Neural cell (in vitro differentiated cells): ENCODE measurements around the gene NACA.

ENCODE experiments used
- EP300 ChIP-seq: fragments of 450-650 bp; conservative IDR thresholded peaks from 2 replicates; pipeline ENCODE4 v1.6.1; 2014; ENCODE audit warnings: antibody characterized with exemption, mild to moderate bottlenecking, moderate library complexity; ENCODE audit not compliant: poor library complexity, severe bottlenecking
- EZH2 ChIP-seq: fragments of 200-600, 300-800 bp; shearing (Covaris generic), sonication (generic); IDR thresholded peaks from 2 replicates; pipeline ENCODE4 v1.6.1; 2014; ENCODE audit warnings: antibody characterized with exemption, low read length, borderline replicate concordance, mild to moderate bottlenecking; ENCODE audit not compliant: insufficient read depth, poor library complexity, severe bottlenecking
- MXI1 ChIP-seq: fragments of 450-650 bp; conservative IDR thresholded peaks from 2 replicates; pipeline ENCODE4 v1.6.1; 2014; ENCODE audit warnings: antibody characterized with exemption, mild to moderate bottlenecking; ENCODE audit not compliant: poor library complexity, severe bottlenecking
- POLR2AphosphoS5 ChIP-seq: IDR thresholded peaks from 2 replicates; pipeline ENCODE4 v1.6.1; 2012
- RAD21 ChIP-seq: fragments of 450-650 bp; conservative IDR thresholded peaks from 2 replicates; pipeline ENCODE4 v1.6.1; 2014; ENCODE audit warnings: antibody characterized with exemption, mild to moderate bottlenecking, moderate library complexity
- TAF1 ChIP-seq: IDR thresholded peaks from 2 replicates; pipeline ENCODE4 v1.6.1; 2012; ENCODE audit warnings: low read depth
- TF ChIP-seq, protein P1 (sequence below): fragments of 450-650 bp; IDR thresholded peaks from 2 replicates; pipeline ENCODE4 v1.5.1; 2014; ENCODE audit warnings: antibody characterized with exemption, mild to moderate bottlenecking, moderate library complexity; ENCODE audit not compliant: poor library complexity, severe bottlenecking
- TF ChIP-seq, protein P2 (sequence below): IDR thresholded peaks from 2 replicates; pipeline ENCODE4 v1.6.1; 2012; ENCODE audit warnings: borderline replicate concordance

DNA sequence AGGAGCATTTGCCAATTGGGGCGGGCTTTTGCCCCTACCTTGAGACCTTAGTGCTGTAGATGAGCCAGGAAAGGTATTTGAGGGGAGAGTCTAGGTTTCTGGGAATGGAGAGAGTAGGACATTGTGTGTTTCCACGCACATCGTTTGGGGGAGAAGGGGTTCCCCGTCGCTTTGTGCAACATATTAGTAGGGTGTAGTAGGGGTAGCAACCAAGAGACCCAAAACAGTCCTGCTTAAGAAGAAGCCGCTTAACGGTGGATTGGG lies 36.3 kb downstream of the NACA start:
- TF ChIP-seq, protein P1, sequence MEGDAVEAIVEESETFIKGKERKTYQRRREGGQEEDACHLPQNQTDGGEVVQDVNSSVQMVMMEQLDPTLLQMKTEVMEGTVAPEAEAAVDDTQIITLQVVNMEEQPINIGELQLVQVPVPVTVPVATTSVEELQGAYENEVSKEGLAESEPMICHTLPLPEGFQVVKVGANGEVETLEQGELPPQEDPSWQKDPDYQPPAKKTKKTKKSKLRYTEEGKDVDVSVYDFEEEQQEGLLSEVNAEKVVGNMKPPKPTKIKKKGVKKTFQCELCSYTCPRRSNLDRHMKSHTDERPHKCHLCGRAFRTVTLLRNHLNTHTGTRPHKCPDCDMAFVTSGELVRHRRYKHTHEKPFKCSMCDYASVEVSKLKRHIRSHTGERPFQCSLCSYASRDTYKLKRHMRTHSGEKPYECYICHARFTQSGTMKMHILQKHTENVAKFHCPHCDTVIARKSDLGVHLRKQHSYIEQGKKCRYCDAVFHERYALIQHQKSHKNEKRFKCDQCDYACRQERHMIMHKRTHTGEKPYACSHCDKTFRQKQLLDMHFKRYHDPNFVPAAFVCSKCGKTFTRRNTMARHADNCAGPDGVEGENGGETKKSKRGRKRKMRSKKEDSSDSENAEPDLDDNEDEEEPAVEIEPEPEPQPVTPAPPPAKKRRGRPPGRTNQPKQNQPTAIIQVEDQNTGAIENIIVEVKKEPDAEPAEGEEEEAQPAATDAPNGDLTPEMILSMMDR, result no peak
- TF ChIP-seq EP300, result no peak
- TF ChIP-seq TAF1, result no peak
- TF ChIP-seq POLR2AphosphoS5, result no peak
- TF ChIP-seq EZH2, result no peak
- no peak for TF ChIP-seq RAD21
- TF ChIP-seq, protein P2, sequence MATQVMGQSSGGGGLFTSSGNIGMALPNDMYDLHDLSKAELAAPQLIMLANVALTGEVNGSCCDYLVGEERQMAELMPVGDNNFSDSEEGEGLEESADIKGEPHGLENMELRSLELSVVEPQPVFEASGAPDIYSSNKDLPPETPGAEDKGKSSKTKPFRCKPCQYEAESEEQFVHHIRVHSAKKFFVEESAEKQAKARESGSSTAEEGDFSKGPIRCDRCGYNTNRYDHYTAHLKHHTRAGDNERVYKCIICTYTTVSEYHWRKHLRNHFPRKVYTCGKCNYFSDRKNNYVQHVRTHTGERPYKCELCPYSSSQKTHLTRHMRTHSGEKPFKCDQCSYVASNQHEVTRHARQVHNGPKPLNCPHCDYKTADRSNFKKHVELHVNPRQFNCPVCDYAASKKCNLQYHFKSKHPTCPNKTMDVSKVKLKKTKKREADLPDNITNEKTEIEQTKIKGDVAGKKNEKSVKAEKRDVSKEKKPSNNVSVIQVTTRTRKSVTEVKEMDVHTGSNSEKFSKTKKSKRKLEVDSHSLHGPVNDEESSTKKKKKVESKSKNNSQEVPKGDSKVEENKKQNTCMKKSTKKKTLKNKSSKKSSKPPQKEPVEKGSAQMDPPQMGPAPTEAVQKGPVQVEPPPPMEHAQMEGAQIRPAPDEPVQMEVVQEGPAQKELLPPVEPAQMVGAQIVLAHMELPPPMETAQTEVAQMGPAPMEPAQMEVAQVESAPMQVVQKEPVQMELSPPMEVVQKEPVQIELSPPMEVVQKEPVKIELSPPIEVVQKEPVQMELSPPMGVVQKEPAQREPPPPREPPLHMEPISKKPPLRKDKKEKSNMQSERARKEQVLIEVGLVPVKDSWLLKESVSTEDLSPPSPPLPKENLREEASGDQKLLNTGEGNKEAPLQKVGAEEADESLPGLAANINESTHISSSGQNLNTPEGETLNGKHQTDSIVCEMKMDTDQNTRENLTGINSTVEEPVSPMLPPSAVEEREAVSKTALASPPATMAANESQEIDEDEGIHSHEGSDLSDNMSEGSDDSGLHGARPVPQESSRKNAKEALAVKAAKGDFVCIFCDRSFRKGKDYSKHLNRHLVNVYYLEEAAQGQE, result no peak
- no peak for TF ChIP-seq MXI1
